ENCODE measurements around the gene MGAT4A. TPM values are rescaled to one million over a fixed set of nuclear protein-coding genes. Genes with fewer than 3 reads are reported as not detected.

MGAT4A gene
- total RNA-seq, 4 donors from 2014 or later: 4.1 to 11.6 (median 7.1) TPM

DNA sequence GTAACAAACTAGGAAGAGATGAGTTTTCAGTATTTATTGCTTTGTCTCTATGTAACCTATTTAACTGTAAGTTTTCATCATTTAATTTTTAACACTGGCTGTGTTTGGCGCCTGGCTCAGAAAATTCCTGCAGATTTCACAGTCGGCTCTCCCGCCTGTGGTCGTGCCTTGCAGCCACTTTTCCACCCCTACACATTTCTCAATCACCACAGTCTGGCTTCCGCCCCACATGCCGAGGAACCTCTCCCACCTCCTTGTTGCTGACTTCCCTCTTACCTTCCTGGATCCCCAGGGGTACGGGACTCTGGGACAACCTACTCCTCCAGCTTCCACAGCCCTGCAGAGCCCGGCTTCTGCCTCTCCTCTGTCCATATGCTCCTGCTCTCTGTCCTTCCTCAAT lies 41.6 kb upstream of the MGAT4A start:
- Histone ChIP-seq H3K36me3 (no peaks in the 10 kb centered on the region), H3K27ac (peak overlapping the region in 2 of 4 donors; percentile 14 to 63), H3K9me3 (no peaks in the 10 kb centered on the region), H3K27me3 (no peaks in the 10 kb centered on the region), H3K4me1 (peaks cover 0 to 39% (median 6%) of the 10 kb centered on the region in 3 donors), H3K4me3 (no peak overlapping the region)
- 74 to 78% methylated on average over 8 of the region's 8 CpGs for WGBS, 2 donors
- DNase-seq: no peak
- TF ChIP-seq CTCF (IDR thresholded peaks at IDR 0.05): no peak
- no peak for TF ChIP-seq POLR2A (IDR thresholded peaks at IDR 0.05)
- intact Hi-C loops (cut with DNase I): no loop called here

GRCh38 chr2:98771721-98772524 lies 41.0 kb upstream of the MGAT4A start:
- H3K4me3 ChIP-seq: peak overlapping the region in 1 of 4 donors; percentile 25
- WGBS, 2 donors: 55 to 70% methylated on average over 17 of the region's 17 CpGs
- DNase-seq: no peak
- intact Hi-C loops (cut with DNase I): no loop called here
- TF ChIP-seq CTCF (IDR thresholded peaks at IDR 0.05) (no peak), POLR2A (IDR thresholded peaks at IDR 0.05) (peak in 1 of 4 donors; percentile 29)
- peaks cover 0 to 39% (median 6%) of the 10 kb centered on the region in 3 donors for H3K4me1 ChIP-seq
- H3K27me3 ChIP-seq: no peaks in the 10 kb centered on the region
- H3K27ac ChIP-seq: peak overlapping the region in 3 of 4 donors; percentile 14 to 66 (median 63)
- no peaks in the 10 kb centered on the region for H3K36me3 ChIP-seq
- H3K9me3 ChIP-seq: no peaks in the 10 kb centered on the region

DNA sequence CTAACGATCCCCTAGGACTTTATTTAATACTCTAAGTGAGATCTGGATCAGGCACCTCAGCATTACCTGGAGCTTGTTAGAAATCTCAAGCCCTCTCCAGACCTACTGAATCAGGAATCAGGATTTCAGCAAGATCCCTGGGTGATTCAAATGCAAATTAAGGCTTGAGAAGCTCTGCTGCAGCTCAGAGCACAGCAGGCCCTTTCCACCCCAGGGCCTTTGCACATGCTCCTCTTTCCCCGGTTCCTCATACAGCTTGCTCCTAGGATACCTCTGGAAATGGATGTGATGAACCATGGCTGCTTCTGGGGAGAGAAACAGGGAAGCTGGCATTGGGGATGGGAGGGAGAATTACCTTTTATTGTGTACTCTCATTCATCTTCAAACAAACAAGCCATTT lies 40.3 kb upstream of the MGAT4A start:
- DNase-seq: no peak
- WGBS, 2 donors: 69 to 85% methylated on average over 2 of the region's 2 CpGs
- peaks cover 0 to 38% (median 6%) of the 10 kb centered on the region in 3 donors for H3K4me1 ChIP-seq
- H3K36me3 ChIP-seq: no peaks in the 10 kb centered on the region
- no peaks in the 10 kb centered on the region for H3K9me3 ChIP-seq
- TF ChIP-seq CTCF (IDR thresholded peaks at IDR 0.05): no peak
- no peak for TF ChIP-seq POLR2A (IDR thresholded peaks at IDR 0.05)
- peak overlapping the region in 1 of 4 donors; percentile 32 for H3K4me3 ChIP-seq
- intact Hi-C loops (cut with DNase I): no loop called here
- peak overlapping the region in 2 of 4 donors; percentile 47 to 63 for H3K27ac ChIP-seq
- no peaks in the 10 kb centered on the region for H3K27me3 ChIP-seq

DNA sequence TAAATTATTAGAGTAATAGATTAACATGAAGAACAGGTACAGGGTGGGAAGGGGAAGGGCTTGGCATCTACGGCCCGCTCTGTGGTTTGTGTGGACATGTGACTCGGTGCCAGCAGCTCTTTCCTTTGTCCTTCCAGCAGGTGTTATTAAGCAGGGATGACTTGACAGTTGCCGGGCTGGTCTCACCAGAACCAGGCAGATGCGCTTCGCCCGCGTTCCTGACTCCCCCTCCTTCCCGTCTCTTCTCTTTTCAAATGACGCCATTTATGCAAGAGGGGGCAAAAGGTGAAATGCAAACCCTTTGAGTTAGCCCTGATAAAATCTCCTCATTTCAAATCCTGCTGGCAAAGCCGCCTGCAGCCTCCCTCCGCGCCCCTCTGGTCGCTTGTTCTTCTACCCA lies 38.9 kb upstream of the MGAT4A start:
- TF ChIP-seq POLR2A (IDR thresholded peaks at IDR 0.05): no peak
- TF ChIP-seq CTCF (IDR thresholded peaks at IDR 0.05): no peak
- Histone ChIP-seq H3K27me3 (no peaks in the 10 kb centered on the region), H3K4me1 (peaks cover 0 to 23% (median 0%) of the 10 kb centered on the region in 3 donors), H3K4me3 (no peak overlapping the region), H3K27ac (peak overlapping the region in 1 of 4 donors; percentile 20), H3K9me3 (no peaks in the 10 kb centered on the region), H3K36me3 (no peaks in the 10 kb centered on the region)
- intact Hi-C loops (cut with DNase I): no loop called here
- 44 to 56% methylated on average over 14 of the region's 14 CpGs for WGBS, 2 donors
- no peak for DNase-seq

DNA sequence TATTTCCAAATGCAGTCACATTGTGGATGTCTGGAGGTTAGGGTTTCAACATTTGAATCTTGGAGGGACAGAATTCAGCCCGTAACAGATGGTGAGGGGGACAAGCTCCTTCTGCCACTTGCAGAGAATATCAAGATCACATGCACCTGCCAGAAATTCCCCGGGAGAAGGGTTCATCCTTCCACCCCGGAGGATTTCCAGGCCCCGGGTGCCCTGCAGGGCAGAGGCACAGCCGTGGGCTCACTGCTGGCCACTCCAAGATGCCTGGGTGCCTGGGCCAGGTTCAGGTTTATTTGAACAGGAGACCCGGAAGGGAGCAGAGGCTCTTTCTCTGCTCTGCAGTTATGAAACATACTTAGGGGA lies 38.2 kb upstream of the MGAT4A start:
- Histone ChIP-seq H3K4me3 (no peak overlapping the region), H3K4me1 (peaks cover 0 to 23% (median 0%) of the 10 kb centered on the region in 3 donors), H3K27me3 (no peaks in the 10 kb centered on the region), H3K9me3 (no peaks in the 10 kb centered on the region), H3K36me3 (no peaks in the 10 kb centered on the region), H3K27ac (no peak overlapping the region)
- intact Hi-C loops (cut with DNase I): no loop called here
- no peak for DNase-seq
- WGBS, 2 donors: 64 to 88% methylated on average over 1 to 4 of the region's 6 CpGs
- TF ChIP-seq CTCF (IDR thresholded peaks at IDR 0.05): no peak
- TF ChIP-seq POLR2A (IDR thresholded peaks at IDR 0.05): no peak

Measured in esophagus squamous epithelium (tissue), 5 donors.